Measurements from ENCODE around the gene NAB2.

NAB2 gene

DNA sequence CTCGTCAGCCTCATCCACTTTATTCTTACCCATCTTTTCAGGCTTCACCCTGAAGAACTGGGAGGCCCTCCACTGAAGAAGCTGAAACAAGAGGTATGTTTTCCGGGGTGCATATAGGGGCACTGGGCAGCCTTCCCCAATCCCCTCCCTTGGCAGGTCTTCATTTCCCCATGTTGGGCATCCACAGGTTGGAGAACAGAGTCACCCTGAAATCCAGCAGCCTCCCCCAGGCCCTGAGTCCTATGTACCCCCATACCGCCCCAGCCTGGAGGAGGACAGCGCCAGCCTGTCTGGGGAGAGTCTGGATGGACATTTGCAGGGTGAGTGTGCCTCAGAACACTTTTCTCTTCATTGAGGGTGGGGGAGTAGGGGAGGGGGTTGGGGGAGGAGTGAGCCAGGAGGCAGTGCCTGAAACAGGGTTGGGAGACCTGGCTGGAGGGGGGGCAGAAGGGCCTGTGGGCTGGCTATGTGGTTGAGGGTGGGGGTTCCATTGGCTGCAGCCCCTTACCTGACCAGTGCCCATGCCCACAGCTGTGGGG is 4.0 kb downstream of the NAB2 start:
- no peak for ATAC-seq
- TF ChIP-seq PATZ1 (CRISPR knock-in tag; IDR thresholded peaks at IDR 0.05; ENCODE audit: borderline replicate concordance) (no peak), SNAI2 (CRISPR knock-in tag; IDR thresholded peaks at IDR 0.05) (no peak), ZNF8 (CRISPR knock-in tag; IDR thresholded peaks at IDR 0.05) (no peak), TCF4 (CRISPR knock-in tag; IDR thresholded peaks at IDR 0.05; ENCODE audit: borderline replicate concordance) (no peak), OSR1 (CRISPR knock-in tag; IDR thresholded peaks at IDR 0.05) (no peak), CREB5 (CRISPR knock-in tag; IDR thresholded peaks at IDR 0.05; ENCODE audit: low read depth) (no peak), ZFP3 (CRISPR knock-in tag; IDR thresholded peaks at IDR 0.05) (no peak), CSDC2 (CRISPR knock-in tag; IDR thresholded peaks at IDR 0.05) (no peak), ARNTL (CRISPR knock-in tag; IDR thresholded peaks at IDR 0.05; ENCODE audit: borderline replicate concordance, low read depth) (no peak), ZNF70 (CRISPR knock-in tag; IDR thresholded peaks at IDR 0.05) (no peak), ZC3H10 (CRISPR knock-in tag; IDR thresholded peaks at IDR 0.05) (no peak), ESRRG (CRISPR knock-in tag; IDR thresholded peaks at IDR 0.05) (no peak), ZNF565 (CRISPR knock-in tag; conservative IDR thresholded peaks at IDR 0.05; ENCODE audit: low read depth) (no peak), ISL1 (CRISPR knock-in tag; IDR thresholded peaks at IDR 0.05) (no peak)

DNA sequence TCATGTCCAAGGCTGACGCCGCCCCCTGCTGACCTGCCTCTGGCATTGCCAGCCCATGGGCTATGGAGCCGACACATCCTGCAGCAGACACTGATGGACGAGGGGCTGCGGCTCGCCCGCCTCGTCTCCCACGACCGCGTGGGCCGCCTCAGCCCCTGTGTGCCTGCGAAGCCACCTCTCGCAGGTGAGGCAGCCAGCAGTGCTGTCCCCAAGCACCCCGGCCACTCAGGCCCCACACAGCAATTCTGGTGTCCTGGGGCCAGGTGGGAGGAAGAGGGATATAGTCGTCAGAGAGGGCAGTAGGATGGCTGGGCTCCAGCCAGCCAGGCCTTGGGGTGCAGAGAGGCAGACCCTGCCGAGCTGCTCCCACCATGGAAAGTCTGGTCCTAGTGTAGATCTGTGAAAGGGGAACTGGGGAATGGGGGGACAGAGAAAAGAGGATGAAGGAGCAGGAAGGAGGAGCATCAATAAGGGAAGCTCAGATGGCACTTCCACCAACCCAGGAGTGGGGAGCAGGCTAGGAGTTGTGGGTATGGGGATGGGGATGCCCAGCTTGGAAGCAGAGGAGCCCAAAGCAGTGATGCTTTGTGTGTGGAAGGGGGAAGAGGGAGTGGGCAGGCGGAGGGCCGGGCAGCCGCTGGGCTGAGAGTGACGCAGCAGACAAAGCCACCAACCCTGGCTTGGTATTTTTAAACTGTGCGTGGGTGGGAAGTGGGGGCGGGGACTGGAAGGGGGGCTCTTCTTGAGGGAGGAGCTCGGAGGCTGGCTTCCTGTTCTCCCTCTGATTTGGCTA is 4.7 kb downstream of the NAB2 start:
- TF ChIP-seq ZNF70 (CRISPR knock-in tag; IDR thresholded peaks at IDR 0.05) (no peak), ZFP30 (CRISPR knock-in tag; IDR thresholded peaks at IDR 0.05) (no peak), ESRRG (CRISPR knock-in tag; IDR thresholded peaks at IDR 0.05) (no peak), OSR1 (CRISPR knock-in tag; IDR thresholded peaks at IDR 0.05) (no peak), PPARA (CRISPR knock-in tag; IDR thresholded peaks at IDR 0.05; ENCODE audit: borderline replicate concordance) (no peak), TOX (CRISPR knock-in tag; IDR thresholded peaks at IDR 0.05; ENCODE audit: borderline replicate concordance) (no peak), GLIS3 (CRISPR knock-in tag; IDR thresholded peaks at IDR 0.05) (no peak), ISL1 (CRISPR knock-in tag; IDR thresholded peaks at IDR 0.05) (no peak), ARNTL (CRISPR knock-in tag; IDR thresholded peaks at IDR 0.05; ENCODE audit: borderline replicate concordance, low read depth) (no peak), TCF4 (CRISPR knock-in tag; IDR thresholded peaks at IDR 0.05; ENCODE audit: borderline replicate concordance) (no peak), ZNF8 (CRISPR knock-in tag; IDR thresholded peaks at IDR 0.05) (no peak)
- no peak for ATAC-seq

DNA sequence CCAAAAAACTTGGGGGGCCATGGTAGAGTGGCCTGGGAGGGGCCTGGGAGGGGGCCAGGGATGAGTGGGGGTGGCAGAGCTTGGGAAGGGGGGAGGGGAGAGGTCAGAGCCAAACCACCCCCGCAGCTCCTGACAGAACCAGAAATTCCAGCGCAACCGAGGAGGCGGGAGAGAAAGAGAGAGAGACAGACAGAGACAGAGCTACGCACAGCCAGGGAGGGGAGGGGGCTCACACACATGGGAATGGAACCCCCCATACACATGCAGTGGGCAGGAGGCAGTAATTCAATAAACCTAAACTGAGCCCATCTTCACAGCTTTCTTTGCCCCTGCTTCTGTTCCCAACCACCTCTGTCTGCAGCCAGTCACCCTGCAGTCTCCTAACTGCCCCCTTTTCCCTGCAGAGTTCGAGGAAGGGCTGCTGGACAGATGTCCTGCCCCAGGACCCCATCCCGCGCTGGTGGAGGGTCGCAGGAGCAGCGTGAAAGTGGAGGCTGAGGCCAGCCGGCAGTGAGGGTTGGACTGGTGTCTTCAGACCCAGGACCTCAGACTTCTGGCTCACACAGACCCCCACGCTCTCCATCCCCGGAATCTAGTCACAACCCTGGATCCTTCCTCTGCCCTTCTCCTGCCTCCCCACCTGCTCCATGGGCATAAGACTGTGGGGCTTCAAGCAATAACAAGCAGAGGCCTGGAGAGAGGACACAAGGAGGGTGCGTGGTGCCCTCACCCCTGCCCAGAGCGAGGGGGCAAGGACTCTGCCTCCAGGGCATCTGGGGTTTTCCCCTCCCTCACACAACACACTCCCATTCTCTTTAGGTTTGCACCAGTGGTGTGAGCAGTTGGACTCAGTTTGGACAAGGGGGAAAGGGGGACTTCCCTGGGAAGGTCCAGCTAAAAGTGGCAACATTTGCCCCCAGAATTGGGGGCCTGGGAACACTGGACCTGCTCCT is 5.6 kb downstream of the NAB2 start:
- no peak for TF ChIP-seq ZFP3 (CRISPR knock-in tag; IDR thresholded peaks at IDR 0.05)
- no peak for TF ChIP-seq ARNTL (CRISPR knock-in tag; IDR thresholded peaks at IDR 0.05; ENCODE audit: borderline replicate concordance, low read depth)
- no peak for TF ChIP-seq CSDC2 (CRISPR knock-in tag; IDR thresholded peaks at IDR 0.05)
- TF ChIP-seq ESRRG (CRISPR knock-in tag; IDR thresholded peaks at IDR 0.05), result no peak
- TF ChIP-seq, protein P1, sequence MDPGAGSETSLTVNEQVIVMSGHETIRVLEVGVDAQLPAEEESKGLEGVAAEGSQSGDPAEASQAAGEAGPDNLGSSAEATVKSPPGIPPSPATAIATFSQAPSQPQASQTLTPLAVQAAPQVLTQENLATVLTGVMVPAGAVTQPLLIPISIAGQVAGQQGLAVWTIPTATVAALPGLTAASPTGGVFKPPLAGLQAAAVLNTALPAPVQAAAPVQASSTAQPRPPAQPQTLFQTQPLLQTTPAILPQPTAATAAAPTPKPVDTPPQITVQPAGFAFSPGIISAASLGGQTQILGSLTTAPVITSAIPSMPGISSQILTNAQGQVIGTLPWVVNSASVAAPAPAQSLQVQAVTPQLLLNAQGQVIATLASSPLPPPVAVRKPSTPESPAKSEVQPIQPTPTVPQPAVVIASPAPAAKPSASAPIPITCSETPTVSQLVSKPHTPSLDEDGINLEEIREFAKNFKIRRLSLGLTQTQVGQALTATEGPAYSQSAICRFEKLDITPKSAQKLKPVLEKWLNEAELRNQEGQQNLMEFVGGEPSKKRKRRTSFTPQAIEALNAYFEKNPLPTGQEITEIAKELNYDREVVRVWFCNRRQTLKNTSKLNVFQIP (CRISPR knock-in tag; IDR thresholded peaks at IDR 0.05; ENCODE audit: borderline replicate concordance, low read depth), result no peak
- no peak for TF ChIP-seq ZNF8 (CRISPR knock-in tag; IDR thresholded peaks at IDR 0.05)
- TF ChIP-seq TOX (CRISPR knock-in tag; IDR thresholded peaks at IDR 0.05; ENCODE audit: borderline replicate concordance), result no peak
- no peak for TF ChIP-seq TSHZ2 (CRISPR knock-in tag; IDR thresholded peaks at IDR 0.05)
- no peak for ATAC-seq

All from SK-N-SH treated with all-trans-retinoic acid at 6 μM for 48 hours (cell line).